T follicular helper cell (primary cell): ENCODE measurements around the gene AHCYL2.
"Not testable (repeated sequence)": the region's sequence is repeated elsewhere in the genome, so short reads cannot be mapped to it uniquely, and the experiment has no call there.

Experiments
- DNase-seq: peaks from one replicate; pipeline ENCODE4 v3.0.0-alpha.2; 2020; ENCODE audit warnings: low read depth

Gene AHCYL2

DNA sequence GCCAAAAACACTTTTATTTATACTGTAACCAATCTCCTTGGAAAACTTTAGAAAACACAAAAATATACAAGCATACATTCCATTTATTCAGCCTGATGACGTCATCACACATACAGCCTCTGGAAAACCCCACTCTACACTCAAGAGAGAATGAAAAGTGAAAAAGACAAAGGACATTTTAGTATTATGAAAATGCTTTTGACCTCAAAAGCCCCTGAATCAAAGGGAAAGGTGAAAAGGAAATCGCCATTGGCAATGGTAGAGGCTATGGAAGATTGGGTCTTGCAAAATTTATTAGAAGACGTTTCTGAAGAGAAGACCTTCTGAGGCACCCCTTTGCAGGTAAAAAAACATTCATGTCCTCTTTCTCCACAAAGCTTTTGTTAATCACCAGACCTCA, 126.5 kb downstream of the AHCYL2 start:
- no peak for DNase-seq

DNA sequence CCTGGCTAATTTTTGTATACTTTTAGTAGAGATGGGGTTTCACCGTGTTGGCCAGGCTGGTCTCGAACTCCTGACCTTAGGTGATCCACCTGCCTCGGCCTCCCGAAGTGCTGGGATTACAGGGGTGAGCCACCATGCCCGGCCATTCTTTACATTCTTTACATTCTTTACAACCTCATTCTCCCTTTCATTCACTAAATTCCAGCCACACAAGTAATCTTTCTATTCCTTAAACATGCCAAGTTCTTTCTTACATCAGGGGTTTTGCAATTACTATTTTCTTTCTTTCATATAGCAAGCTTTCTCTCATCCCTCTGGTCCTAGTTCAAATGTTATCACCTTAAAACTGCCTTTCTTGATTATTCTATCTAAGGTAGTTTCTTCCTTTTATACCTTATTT, 128.3 kb downstream of the AHCYL2 start:
- DNase-seq = not testable (repeated sequence)

DNA sequence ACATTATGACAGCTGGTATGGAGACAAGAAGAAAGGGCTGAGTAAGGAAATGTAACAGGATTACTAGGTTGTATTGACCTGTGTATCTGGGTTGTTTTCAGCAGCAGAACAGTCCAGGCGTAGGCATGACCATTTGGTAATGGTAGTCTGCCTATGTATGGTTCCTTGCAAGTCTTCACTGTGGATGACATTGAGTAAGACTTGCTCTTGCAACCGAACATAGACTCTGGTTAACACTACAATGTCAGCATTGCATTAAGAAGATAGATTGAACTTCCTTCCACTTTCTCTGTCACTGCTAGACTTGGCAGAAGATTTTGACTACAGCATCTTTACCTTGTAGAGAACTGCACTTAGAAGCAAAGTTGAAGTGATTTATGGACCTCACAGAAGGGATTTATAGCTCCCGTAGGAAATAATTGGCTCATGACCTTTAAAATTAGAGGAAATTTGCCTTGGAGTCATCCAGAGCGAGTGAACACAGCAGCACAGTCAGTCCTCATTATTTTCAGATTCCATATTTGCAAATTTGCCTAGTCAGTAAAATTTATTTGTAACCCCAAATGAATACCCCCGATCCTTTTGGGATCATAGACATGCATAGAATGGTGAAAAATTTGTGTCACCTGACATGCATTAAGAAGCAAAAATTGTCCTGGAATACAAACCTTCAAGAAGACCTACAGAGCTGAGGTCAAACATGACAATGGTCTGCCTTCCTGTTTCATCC, 129.8 kb downstream of the AHCYL2 start:
- no peak for DNase-seq

DNA sequence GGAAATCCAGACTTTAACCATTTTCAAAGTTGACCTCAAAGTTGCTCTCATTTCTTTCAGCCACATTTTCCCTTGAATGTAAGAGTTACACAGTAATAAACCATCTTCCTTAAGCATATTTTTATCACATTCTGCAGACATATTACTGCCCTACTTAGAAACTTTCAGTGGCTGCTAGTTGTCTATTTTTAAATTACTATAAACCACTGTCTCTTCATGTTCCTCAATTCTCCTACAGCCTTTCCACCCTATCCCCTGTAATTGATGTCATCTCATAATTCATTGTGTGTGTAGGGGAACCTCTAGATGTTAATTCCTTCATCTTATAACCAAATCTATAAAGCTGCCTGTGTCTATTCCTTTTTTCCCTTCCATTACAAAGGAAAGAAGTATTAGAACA, 131.3 kb downstream of the AHCYL2 start:
- no peak for DNase-seq

DNA sequence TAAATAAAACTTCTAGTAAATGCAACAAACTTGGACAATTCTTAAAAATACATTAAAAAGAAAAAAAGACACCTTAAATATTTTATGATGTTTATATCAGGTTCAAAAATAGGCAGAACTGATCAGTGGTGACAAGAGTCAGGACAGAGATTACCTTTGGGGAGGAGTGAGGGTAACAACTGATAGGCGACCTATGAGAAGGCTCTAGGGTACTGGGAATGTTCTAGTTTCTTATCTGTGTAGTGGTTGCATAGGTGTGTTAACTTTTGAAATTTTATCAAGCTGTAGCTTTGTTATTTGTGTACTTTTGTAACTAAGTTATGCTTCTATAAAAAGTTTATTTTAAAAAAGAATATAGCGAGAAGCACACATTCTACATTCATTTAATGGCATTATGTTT, 134.3 kb downstream of the AHCYL2 start:
- DNase-seq = no peak

DNA sequence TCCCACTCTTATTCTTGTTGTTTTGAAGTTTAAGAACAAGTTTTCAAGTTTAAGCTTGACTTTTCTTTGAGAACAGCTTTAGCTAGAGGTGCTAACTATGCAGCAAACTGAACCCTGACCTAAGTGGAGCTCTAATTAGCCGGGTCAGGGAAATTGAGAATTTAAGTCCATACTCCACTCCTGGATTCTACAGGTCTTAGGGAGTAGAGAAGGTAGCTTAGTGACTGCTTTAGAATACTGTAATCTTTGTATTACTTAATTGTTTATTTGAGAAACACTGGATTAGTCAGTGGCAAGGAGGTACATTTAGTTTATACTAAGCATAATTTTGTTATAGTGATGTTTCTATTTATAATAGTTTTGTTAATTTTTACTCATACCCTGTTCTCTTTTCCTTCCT, 134.8 kb downstream of the AHCYL2 start:
- DNase-seq = no peak

DNA sequence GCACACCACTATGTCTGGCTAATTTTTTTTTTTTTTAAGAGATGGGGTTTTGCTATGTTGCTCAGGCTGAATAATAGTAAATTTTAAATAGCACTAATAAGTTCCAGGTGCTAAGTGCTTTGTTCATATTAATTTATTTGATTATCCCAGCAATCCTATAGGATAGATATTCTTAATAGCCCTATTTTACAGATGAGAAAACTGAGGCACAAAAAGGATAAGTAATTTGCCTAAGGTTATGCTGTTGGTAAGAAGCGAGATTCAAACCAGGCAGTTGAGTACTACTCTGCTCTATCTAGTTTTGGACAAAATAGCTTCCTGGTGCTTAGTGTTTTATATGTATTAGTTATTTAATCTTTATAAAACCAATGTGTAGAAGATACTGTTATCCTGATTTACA, 136.9 kb downstream of the AHCYL2 start:
- DNase-seq = no peak

DNA sequence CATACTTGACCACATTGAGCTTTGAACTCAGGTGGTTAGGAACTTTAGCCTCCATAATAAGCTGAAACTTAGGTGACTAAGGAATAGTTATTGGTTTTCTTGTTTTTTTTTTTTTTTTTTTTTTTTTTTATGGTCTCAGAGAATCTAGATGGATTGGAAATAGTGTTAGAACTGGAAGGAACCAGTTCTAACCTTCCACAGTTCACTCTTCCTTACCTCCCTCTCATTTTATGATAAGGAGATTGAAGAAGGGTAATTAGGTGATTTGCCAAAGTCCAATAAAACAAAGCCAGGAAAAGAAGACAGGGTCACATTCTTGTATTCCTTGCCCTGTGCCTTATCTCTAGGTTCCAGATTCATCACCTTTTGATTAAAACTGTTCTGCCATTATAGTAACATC, 137.7 kb downstream of the AHCYL2 start:
- DNase-seq = no peak

DNA sequence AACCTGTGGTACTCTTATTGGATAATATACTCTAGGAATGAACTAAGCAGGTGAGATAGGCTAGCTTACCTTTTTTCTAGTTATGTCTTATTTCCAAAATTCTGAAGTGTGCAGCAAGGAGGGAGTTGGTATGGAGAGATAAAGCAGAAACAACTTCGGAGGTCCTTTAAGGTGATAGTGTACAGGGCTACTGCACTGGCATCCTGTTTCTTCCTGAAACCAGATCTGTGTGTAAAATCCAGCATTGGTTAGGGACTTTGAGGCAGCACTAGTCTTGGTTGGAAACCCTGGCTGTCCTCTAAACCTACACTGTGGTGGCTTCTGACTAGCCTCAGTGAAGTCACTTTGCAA, 142.5 kb downstream of the AHCYL2 start:
- DNase-seq = no peak

DNA sequence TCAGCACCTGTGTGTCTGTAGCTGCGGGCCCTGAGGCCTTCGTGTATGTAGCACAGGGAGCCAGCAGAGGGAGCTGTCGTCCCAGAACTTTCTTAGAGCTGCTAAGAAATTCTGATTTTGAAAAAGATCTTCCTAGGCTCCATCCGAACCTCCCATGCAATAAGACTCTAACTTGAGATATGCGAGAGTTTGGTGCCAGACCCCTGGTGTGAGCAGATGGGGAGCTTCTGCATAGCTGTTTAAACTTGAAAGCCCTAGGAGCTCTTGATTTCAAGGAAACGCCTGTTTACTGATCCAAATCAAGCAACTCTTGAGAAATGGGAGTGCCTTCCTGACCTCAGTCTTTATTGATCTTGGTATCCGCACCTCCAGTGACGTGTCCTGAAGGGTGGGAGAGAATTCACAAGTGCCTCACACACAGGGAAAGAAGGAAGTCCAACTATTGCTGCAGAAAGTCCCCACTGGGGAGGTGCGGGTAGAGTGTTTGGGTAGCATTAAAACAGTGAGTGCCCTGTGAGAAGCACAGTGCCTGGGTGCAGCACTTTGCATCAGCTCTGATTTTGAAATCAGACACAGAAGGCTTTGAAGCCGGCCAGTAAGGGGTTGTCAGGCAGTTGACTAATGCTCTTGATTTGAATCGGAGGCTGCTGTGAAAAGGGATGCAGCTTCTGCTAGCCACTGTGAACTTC, 143.0 kb downstream of the AHCYL2 start:
- peak; percentile 54 for DNase-seq

DNA sequence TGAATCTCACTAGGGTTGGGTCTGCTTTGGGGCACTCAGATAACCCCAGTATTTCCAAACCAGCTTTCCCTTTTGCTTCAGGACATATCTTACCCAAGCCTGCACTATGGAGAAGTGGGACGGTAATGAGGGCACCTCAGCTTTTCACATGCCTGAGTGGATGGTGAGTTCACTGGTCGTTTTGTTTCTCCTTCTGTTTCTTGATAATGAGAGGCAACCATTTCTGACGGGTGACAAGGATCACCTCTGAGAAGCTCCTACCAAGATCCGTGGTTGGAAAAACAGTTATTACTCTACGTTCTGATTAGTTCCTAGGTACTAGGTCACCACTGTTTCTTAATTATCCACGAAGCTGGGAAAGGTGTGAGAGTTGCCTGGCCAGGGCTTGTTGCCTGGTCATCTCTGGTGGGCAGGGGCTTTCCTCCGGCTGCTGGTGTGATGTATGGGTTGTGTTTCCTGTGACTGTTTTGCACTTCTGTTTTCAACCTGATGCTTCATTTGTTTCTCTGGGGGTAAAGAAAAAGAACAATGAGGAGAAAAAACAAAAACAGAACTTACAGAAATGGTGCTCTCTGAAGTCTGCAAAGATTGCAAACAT, 143.7 kb downstream of the AHCYL2 start:
- DNase-seq = no peak

DNA sequence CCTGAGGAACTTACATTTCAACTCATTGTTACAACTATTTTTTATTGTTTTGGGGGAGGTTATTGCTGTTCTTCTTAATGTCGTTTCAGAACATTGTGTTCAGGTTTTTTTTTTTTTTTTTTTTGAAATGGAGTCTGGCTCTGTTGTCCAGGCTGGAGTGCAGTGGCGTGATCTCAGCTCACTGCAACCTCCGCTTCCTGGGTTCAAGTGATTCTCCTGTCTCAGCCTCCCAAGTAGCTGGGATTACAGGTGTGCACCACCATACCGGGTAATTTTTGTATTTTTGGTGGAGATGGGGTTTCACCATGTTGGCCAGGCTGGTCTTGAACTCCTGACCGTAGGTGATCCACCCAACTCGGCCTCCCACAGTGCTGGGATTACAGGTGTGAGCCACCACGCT, 144.6 kb downstream of the AHCYL2 start:
- DNase-seq = not testable (repeated sequence)

DNA sequence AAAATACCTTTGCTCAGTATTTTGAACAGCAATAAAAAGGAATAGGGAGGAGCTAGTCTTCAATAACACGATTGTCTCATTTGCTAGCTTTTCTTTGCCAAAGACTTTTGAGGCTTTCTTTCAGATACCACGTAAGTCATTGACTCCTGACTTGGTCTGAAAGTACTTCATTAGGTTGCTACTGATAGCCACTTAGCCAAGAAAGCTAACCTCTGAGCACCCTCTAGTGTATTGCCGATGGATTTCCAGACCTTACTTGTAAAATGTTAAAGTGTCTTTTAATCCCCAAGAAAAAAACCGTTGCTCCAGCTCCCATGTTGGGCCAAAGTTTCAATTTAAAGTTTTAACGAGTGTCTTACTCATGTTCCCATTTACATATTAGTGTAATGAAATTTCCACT, 146.0 kb downstream of the AHCYL2 start:
- DNase-seq = no peak

DNA sequence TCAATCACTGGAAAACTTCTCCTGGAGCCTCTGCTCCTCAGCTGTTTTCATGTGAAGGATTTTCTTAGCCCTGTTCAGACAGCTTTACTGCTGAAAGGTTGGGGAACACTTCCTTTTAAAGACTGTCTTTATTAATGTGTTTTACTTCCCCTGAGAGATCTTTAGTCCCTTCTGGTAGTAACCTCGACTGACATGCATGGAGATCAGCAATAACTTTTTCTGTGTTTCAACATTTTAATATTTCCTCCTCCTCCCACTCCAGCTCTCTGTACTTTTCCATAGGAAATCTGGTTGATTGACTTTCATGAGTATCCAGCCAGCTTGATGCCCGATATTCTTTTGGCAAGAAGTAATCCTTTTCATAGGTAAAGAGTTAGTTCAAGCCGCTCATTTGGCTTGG, 146.7 kb downstream of the AHCYL2 start:
- DNase-seq = no peak

DNA sequence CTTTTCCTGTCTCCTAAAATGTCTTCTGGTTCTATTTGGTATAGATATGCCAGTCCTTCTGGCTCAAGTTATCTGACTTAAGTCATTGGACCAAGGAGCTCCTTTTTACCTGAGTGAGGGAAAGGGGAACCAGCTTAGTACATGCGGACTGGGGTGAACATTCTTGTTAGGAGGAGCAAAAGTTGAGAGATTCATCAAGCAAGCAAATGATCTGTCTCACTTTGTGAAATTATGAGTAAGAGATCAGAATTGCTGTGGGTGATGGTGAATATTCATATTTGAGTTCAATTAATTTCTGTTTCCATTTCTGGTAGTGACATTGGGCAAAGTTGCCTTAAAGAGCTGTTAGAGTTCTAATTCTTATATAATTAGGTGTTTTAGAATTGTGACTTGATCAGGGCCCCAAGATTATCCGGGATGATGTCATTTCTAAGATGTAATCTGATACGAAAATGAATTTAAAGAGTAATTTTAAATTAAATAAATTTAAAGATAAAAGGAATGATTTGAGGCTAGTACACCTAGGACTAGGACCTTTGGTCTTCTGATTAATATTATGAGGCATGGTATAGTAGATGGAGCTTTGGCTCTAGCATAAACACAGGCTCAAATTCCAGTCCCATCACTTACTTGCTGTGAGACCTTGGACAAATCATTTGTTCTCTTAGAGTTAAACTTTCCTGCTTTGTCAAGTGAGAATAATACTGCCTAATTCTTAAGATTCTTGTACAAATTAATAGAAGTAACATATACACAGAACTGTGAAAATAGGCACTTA, 149.0 kb downstream of the AHCYL2 start:
- no peak for DNase-seq

DNA sequence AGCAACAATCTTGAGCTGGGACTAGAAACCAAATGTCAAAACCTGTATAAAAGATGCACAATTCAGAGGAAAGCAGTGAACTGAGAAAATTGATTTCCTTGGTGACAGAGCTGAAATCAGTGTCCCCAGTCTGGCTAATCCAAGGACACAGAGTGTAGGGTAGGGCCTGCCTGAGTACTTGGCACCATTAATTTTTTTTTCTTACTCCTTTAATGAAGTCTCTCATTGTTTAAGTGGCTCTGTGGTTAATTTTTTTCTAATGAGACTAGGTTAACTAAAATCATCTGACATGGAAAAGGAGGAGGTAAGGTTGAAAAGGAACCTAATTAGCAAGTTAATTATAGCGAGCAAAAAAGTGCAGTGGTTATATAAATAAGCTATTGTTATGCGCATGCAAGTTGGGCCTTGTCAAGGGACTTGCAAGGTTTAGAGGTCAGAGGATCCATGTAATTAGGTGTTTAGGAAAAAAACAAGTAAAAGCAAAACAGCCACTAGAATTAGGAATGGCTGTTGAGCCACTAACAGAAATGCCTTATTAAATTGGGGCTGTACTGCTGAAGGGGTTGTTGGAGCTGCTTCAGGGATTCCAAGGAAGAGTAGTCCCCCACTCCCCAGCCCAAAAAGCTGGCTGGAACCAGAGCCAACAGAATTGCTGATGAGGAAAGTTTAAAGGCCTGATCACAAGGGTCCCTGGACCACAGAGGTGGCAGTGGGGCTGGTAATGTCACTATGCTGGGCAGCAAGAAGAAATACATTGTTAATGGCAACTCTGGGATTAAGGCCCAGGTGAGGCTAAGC, 150.5 kb downstream of the AHCYL2 start:
- no peak for DNase-seq

DNA sequence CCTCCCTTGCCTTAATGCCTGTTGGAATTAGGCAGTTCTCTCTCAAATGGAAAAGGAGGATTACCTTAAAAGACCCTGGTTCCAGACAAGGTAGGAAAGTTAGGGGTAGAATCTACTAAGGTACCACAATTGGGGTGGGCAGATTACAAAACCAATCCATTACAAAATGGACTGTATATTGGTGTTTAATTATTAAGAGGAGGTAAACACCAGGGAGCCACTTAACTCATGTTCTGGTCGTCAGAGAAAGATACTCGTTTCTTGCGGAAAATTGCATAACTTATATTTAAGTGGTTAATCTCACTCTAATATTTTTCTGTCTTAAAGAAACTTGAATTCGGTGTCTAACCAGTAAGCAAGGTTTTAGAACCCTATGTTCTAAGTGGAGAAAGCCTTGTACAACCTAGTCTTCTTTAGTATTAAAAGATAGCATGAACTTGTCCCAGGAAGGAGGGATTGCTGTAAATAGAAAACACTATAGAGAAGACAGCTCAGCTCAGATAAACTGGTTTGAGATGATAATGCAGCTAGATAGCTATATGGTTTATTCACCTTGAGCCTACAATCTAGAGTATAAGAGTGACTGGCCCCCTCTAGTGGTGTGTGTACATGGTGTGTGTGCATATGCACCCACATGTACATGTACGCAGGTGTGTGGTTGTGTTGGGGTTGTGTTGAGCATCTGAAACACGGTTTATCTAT, 151.4 kb downstream of the AHCYL2 start:
- DNase-seq = no peak

DNA sequence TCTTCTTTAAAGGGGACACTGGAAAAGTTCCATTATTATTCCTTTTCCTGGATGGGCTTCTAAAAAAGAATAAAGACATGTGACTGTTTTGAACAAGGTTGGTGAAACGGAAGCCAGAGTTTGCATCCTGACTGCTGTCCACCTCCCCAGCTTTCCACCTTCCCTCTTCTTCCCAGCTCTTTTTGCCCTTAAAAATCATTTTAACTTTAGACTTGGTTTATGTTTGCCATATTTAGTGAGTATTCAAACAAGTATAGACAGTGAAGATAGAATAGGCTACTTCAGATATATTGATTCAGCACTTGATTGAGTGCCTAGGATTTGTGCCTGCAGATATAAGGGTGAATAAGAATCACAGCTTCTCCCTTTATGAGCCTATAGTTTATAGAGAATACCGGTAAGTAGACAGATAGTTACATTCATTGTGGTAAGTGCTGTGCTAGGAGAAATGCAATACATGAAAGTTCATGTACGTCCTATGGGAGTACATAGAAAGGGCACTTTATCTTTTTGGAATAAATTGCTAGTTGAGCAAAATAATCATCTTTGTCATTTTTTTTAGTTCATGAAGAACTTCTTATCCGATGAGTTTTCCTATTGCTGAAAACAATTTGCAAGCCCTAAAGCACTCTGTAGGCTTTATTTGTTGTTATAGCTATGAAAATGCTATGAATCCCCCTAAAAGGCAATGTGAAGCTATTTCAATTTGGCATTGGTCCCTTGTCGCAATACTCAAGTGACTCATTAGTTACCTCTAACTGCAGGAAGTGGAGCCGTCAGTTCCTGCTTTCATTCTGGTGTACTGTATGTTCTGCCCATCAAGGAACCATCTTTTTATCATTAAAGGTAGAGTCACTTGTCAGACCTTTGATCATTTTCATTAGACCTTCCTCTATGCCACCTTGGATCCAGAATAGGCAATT, 152.2 kb downstream of the AHCYL2 start:
- no peak for DNase-seq

DNA sequence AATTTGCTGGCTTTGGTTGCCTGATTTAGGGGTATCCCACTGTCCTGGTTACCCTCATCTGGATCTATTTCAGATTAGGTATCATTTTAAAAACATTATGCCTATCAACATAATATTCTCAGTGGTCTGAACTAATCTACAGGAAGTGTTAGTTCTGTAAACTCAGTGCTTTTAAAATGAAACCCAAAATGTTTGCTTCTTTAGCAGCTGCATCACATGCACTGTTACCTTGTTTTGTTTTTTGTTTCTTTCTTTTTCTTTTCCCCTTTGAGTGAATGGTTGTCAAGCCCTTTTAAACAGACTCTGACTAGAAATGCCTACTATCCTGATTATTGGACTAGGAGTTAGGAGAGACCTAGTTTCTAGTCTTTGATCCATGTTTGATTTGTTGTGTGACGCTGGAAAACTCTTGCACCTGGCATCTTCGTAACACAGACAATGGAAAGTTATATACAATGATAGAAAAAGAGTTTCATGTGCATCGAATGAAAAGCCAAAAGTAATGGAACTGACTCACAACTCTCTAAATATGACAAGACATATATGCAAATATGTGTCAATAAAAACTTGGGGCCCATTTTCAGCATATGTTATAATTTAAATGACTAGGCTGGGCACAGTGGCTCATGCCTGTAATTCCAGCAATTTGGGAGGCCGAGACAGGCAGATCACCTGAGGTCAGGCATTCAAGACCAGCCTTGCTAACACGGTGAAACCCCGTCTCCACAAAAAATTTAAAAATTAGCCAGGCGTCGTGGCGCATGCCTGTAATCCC, 157.1 kb downstream of the AHCYL2 start:
- no peak for DNase-seq
